ENCODE data around the gene RSF1.

DNA sequence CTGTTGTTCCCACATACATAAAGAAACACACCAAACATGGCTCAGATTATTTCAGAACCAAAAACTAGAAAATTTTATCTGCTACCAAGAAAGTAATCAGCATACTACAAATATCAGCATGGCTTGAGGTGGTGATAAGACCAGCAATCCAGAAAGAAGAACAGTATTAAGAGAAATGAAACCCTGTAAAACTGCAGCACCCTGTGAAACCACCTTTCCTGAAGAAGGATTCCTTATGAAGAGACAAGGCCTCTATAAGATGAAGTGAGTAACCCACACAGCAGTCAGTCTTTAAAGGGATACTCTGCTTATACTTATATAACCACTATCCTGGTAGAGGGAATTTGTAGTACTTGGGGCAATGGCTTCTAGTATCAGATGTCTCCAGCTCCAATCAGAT is 49.9 kb downstream of the RSF1 start:
- TF ChIP-seq POLR2A (IDR thresholded peaks at IDR 0.05), result no peak
- TF ChIP-seq, protein P1, sequence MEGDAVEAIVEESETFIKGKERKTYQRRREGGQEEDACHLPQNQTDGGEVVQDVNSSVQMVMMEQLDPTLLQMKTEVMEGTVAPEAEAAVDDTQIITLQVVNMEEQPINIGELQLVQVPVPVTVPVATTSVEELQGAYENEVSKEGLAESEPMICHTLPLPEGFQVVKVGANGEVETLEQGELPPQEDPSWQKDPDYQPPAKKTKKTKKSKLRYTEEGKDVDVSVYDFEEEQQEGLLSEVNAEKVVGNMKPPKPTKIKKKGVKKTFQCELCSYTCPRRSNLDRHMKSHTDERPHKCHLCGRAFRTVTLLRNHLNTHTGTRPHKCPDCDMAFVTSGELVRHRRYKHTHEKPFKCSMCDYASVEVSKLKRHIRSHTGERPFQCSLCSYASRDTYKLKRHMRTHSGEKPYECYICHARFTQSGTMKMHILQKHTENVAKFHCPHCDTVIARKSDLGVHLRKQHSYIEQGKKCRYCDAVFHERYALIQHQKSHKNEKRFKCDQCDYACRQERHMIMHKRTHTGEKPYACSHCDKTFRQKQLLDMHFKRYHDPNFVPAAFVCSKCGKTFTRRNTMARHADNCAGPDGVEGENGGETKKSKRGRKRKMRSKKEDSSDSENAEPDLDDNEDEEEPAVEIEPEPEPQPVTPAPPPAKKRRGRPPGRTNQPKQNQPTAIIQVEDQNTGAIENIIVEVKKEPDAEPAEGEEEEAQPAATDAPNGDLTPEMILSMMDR (IDR thresholded peaks at IDR 0.05), result no peak
